Activated CD4-positive, alpha-beta T cell treated with anti-CD3 and anti-CD28 coated beads, Interleukin-2, amount 50 U/mL, for 48 hours (primary cell): ENCODE data around the gene CCL26.
"Not testable (repeated sequence)": the region's sequence is repeated elsewhere in the genome, so short reads cannot be mapped to it uniquely, and the experiment has no call there.

ENCODE experiments used
- DNase-seq, 2 experiments: peaks; one replicate each; pipeline ENCODE4 v3.0.0-alpha.2; 2020

CCL26 gene

DNA sequence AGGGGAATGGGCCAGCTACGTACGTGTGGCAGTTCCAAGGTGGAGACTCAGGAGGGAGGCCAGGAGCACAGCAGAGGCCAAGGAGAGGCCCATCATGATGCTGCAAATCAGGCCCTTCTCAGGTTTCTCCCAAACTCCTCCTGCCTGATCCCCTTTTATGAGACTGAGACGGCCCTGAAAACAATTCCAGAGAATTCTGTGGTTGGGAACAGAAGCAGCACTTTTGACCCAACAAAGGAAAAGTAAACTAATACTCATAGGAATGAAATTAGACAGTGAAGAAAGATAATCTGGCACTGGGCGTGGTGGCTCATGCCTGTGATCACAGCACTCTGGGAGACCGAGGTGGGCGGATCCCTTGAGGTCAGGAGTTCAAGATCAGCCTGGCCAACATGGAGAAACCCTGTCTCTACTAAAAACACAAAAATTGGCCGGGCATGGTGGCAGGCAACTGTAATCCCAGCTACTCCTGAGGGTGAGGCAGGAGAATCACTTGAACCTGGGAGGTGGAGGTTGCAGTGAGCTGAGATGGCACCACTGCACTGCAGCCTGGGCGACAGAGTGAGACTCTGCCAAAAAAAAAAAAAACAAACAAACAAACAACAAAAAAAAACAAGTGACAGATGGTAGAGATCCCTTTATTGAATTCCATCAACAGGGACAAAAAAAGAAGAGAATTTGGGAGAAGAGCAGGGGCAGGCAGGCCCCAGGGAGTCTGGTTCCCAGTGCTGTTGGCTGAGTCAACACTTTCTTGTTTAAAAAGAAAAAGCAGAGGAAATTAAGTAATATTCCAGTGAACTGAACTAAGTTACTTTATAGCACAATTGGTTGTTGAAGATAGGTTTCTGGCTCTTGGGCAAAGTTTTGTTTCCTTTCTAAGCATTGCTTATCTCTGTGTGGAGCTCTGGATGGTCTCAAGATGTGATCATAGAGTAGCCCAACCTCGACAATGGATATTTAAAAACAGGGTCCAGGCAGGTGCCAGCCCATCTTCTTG is at the start of gene CCL26:
CCL26 (minus strand) TSS at position 131 of the 997 bp plus-strand sequence; CDS start at position 96, 35 bp downstream.
- no peak for DNase-seq

DNA sequence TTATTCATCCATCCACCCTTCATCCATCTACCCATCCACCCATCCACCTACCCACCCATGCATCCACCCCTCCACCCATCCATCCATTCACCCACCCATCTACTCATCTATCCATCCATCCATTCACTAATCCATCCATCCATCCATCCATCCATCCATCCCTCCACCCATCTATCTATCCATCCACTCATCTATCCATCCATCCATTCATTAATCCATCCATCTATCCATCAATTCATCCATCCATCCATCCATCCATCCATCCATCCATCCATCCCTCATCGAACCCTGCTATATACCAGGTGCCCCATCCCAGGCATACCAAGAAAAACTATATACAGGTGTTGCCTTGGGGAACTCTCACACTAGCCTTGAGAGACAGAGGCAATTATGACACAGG is 48.7 kb upstream of the CCL26 start:
- no peak for DNase-seq

- no peak for DNase-seq
Measured at GRCh38 chr7:75819711-75820110, 47.7 kb upstream of the CCL26 start.

- no peak for DNase-seq
Measured at GRCh38 chr7:75818472-75818871, 46.5 kb upstream of the CCL26 start.

DNA sequence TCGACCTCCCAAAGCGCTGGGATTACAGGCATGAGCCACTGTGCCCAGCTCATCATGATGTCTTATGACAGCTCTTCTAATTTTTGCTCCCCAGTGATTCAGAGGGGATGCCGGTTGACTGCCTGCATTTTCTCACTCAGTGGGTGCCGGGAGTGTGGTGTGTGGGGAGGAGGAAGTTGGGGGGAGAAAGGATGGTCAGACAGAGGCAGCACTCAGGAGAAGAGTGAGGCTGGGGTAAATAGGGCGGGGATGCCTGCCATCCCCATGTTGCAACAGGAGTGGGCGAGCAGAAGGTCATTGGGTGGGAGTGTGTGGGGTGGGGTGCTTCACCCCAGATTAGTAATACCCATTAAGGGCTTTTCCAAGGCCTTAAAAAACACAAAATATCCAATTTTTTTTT is 45.1 kb upstream of the CCL26 start:
- no peak for DNase-seq

DNA sequence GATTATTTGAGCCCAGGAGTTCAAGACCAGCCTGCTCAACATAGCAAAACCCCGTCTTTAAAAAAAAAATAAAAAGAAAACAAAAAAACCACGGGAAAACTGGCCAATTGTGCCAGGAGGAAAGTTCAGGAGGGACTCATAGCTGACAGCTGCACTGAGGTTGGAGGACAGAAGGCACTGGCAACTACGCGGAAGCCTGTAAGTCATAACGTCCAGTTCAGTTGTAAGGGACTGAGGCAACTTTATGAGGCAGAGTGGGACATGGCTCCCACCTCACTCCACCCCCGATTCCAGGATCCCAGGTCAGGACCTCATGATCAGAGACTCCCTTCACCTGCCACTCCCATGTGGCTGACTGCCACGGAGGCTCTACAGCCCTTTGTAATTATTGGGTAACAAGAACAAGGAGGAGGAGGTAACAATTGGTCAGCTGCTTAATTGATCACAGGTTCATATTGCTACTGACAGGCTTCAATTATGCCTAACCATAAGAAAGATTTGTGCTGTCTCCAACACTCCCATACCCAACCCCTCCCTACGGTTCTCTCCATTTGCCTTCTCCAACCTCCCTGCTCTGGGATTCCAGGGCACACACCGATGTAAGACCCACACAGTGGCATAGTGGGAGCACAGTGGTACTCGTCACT is 43.5 kb upstream of the CCL26 start:
- DNase-seq: no peak

DNA sequence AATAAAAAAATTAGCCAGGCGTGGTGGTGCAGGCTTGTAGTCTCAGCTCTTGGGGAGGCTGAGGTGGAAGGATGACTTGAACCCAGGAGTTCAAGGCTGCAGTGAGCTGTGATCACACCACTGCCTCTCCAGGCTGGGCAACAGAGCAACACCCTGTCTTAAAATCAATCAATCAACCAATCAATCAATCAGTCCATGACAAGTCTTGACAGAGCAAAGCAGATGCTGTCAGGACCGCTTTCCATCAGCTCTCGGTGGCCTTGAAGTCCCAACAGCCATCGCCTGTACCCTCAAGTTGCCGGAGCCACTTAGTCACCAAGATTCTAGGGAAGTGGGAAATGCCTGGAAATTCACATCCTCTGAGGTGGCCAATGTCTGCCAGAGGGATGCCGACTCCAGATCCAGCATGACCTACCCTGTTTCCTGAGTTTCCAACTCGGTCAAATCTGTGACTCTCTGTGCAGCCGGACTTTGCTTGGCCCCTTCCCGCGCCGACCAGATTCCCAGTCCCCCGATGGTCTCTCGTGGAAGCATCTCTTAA is 42.5 kb upstream of the CCL26 start:
- no peak for DNase-seq

- DNase-seq: no peak
Measured at GRCh38 chr7:75813781-75814236, 41.8 kb upstream of the CCL26 start, which contains the start of gene CCL24. TSS of gene CCL24 (minus strand) at chr7:75813806. CDS start at chr7:75813715, 91 bp downstream.

DNA sequence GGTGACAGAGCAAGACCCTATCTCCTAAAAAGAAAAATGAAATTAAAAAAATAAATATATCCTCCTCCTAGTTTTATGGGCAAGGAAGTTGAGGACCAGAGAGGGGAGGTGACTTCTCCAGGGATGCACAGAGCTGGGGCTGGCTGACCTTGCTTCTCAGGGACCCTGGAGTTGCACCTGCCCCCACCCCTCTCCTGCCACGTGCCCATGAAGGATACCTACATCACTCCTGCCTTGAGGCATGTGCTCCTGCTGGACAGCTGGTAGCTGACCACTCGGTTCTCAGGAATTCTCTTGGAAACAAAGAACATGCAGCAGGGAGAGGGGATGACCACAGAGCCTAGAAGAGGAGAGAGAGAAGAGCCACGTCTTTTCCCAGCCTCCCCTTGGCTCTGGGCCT is 41.1 kb upstream of the CCL26 start:
- DNase-seq: no peak

DNA sequence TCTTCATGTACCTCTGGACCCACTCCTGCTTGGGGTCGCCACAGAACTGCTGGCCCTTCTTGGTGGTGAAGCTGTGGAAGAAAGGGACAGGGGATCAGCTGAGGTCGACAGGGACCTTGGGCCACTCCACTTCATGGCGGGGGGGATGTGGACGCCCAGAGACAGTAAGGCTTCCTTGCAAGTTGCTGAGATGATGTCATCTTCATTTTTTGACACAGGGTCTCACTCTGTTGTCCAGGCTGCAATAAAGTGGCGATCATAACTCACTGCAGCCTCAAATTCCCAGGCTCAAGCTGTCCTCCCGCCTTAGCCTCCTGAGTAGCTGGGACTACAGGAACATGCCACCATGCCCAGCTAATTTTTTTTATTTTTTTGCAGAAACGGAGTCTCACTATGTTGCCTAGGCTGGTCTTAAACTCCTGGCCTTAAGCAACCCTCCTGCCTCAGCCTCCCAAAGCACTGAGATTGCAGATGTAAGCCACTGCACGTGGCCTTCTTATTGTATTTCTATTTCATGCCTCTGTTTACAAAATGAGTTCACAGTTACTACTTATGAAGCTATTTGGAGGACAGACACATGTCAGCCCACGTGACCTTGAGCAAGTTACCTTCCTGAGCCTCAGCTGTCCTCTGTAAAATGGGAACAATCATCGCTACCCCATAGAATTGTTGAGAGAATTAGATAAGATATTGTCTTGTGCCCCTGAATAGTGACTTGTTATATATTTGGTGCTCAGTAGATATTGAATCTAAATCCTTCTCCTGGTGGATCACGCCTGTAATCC is 40.1 kb upstream of the CCL26 start:
- no peak for DNase-seq

DNA sequence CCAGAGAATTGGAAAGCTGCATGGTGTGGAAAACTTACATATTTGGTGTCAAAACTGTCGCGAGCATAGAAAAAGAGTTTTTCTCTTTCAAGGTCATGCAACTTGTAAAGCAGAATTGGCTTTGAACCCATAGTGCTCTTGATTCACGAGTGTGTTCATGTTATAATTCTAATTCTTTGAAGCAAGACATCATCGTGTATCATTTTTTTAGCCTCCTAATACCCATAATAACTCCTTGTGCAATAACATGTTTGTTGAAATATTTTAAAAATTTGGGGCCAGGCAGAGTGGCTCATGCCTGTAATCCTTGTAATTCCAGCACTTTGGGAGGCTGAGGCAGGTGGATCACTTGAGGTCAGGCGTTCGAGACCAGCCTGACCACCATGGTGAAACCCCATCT is 37.4 kb upstream of the CCL26 start:
- DNase-seq: no peak

- no peak for DNase-seq
Measured at GRCh38 chr7:75808106-75808505, 36.1 kb upstream of the CCL26 start.

GRCh38 chr7:75807452-75807851 is 35.4 kb upstream of the CCL26 start:
- DNase-seq: no peak

- no peak for DNase-seq
Measured at GRCh38 chr7:75806560-75807307, 34.7 kb upstream of the CCL26 start.

DNA sequence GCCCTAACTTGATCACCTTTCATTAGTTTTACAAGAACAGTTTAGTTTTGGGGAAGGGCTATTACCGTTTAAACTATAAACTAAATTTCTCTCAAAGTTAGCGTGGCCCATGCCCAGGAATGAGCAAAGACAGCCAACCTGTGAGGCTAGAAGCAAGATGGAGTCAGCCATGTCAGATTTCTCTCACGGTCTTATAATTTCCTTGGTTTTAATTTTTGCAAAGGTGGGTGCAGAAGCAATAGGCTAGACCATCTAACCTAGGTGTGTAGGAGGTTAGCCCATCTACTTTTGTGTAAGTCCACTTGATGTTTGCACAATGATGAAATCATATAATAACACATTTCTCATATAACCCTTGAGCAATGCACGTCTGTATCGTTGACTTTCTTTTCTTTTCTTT is 32.7 kb upstream of the CCL26 start:
- DNase-seq: no peak

GRCh38 chr7:75804004-75804403 is 32.0 kb upstream of the CCL26 start:
- no peak for DNase-seq

DNA sequence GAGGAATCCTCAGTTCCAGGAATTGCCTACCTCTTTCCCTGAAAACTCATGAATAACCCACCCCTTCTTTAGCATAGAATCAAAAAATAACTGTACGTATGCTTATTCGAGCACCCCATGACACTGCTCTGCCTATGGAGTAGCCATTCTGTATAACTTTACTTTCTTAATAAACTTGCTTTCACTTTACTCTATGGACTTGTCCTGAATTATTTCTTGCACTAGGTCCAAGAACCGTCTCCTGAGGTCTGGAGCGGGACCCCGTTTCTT is 30.5 kb upstream of the CCL26 start:
- DNase-seq: no peak

DNA sequence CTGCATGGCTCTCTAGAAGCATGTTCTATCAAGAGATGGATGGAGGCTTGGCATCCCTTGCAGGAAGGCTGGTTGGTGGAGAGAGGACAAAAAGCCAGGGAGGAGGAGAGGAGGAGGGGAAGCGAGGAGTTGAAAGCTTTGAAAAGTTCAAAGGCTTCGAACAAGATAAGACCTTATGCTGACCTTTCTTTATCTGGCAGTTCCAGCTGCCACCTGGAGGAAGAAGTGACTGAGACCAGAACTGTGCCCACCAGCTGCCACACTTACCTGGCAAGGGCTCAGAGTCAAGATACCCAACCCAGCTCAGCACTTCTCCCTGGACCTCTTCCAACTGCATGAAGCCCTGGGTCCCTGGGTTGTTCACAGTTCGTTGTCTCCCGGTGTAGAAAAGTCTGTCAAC is 26.8 kb upstream of the CCL26 start:
- DNase-seq: no peak

- no peak for DNase-seq
Measured at GRCh38 chr7:75796420-75796819, 24.4 kb upstream of the CCL26 start.

DNA sequence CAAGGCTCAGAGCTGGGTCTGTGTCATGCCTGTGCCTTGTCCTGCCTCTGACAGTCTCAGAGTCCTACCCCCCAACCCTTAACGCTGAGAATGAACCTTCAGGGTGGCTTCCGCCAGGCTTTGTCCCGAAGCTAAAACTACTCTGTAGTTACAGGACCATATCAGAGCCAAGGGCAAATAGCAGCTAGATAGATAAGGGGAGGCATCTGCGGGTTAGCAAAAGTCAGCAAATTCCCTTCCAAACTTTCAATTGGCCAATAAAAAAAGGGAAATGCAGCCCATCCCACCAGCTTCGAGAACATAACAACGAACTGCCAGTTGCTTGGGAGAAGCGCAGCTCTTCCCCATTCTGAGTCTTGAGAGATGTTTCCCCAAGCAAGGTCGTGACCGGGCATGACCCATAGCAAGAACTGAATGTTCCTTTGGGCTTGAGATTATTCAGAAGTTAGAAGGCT is 23.8 kb upstream of the CCL26 start:
- DNase-seq: no peak

GRCh38 chr7:75793676-75794075 is 21.7 kb upstream of the CCL26 start:
- no peak for DNase-seq

- DNase-seq: not testable (repeated sequence)
Measured at GRCh38 chr7:75792567-75792966, 20.6 kb upstream of the CCL26 start.
